Activated T-cell treated with anti-CD3 and anti-CD28 coated beads, Interleukin-2, amount 50 U/mL, for 72 hours (primary cell): Measurements from ENCODE around the gene SH2B3. TPM values are rescaled to one million over a fixed set of nuclear protein-coding genes. Genes with fewer than 3 reads are reported as not detected.

Experiments used
- ATAC-seq, 2 donors: fragments of 150-1000 bp; cut with Tn5 transposase; replicated peaks in 1 of 2; 2 replicates each; pipeline ENCODE4 v1.10.0; 2021; ENCODE audit warnings: moderate library complexity in 2 of 2, mild to moderate bottlenecking in 1 of 2
- DNase-seq, 2 donors: peaks; one replicate each; pipeline ENCODE4 v3.0.0; 2021 to 2022; ENCODE audit warnings: mixed read lengths in 1 of 2
- H3K27ac Mint-ChIP-seq: one replicate; pipeline ENCODE4 v1.8.0; 2022; ENCODE audit warnings: mild to moderate bottlenecking, moderate library complexity, mixed read lengths
- H3K27me3 Mint-ChIP-seq: one replicate; pipeline ENCODE4 v1.8.0; 2022; ENCODE audit warnings: low read depth, mixed read lengths
- H3K36me3 Mint-ChIP-seq, 2 donors: one replicate each; pipeline ENCODE4 v1.8.0; 2022; ENCODE audit warnings: mixed read lengths in 2 of 2, mild to moderate bottlenecking in 1 of 2; ENCODE audit not compliant: insufficient read depth in 2 of 2
- H3K4me1 Mint-ChIP-seq: one replicate; pipeline ENCODE4 v1.8.0; 2022; ENCODE audit warnings: low read depth, mixed read lengths
- H3K4me3 Mint-ChIP-seq, 2 donors: one replicate each; pipeline ENCODE4 v1.8.0; 2022; ENCODE audit warnings: mild to moderate bottlenecking in 2 of 2, mixed read lengths in 2 of 2, moderate library complexity in 2 of 2
- H3K9me3 Mint-ChIP-seq, 2 donors: one replicate each; pipeline ENCODE4 v1.8.0; 2022; ENCODE audit warnings: mixed read lengths in 2 of 2
- total RNA-seq, 2 donors: library from RNA; stranded (reverse); gene quantifications; one replicate each; pipeline ENCODE4 v1.2.3, GENCODE V29; 2022

The SH2B3 gene
- total RNA-seq, 2 donors from 2014 or later, result 33.3 to 37.4 TPM

- Mint-ChIP-seq H3K9me3 (no peaks in the 10 kb centered on the region), H3K27ac (peak overlapping the region; percentile 44), H3K36me3 (peaks cover 13 to 39% of the 10 kb centered on the region in 2 donors), H3K4me3 (no peak overlapping the region), H3K27me3 (no peaks in the 10 kb centered on the region), H3K4me1 (peaks cover 62% of the 10 kb centered on the region)
- no peak for DNase-seq
- no peak for ATAC-seq
These were observed 42.6 kb downstream of the SH2B3 start for GRCh38 chr12:111448266-111448830.

GRCh38 chr12:111448846-111449790 is 43.4 kb downstream of the SH2B3 start:
- peaks cover 55% of the 10 kb centered on the region for H3K4me1 Mint-ChIP-seq

GRCh38 chr12:111450676-111451075 is 45.0 kb downstream of the SH2B3 start:
- H3K27ac Mint-ChIP-seq, result no peak overlapping the region
- peaks cover 13 to 39% of the 10 kb centered on the region in 2 donors for H3K36me3 Mint-ChIP-seq
- DNase-seq (no peak), ATAC-seq (no peak)
- H3K27me3 Mint-ChIP-seq, result no peaks in the 10 kb centered on the region
- peaks cover 39% of the 10 kb centered on the region for H3K4me1 Mint-ChIP-seq
- no peaks in the 10 kb centered on the region for H3K9me3 Mint-ChIP-seq
- H3K4me3 Mint-ChIP-seq, result no peak overlapping the region

More at GRCh38 chr12:111448846-111449790, 43.4 kb downstream of the SH2B3 start:
- Mint-ChIP-seq H3K27me3 (no peaks in the 10 kb centered on the region), H3K9me3 (no peaks in the 10 kb centered on the region), H3K36me3 (peaks cover 13 to 37% of the 10 kb centered on the region in 2 donors), H3K27ac (peak overlapping the region; percentile 68), H3K4me3 (no peak overlapping the region)
- ATAC-seq (no peak), DNase-seq (no peak)

- no peak for DNase-seq
- Mint-ChIP-seq H3K4me3 (no peak overlapping the region), H3K9me3 (no peaks in the 10 kb centered on the region), H3K4me1 (peaks cover 33% of the 10 kb centered on the region), H3K36me3 (peaks cover 13 to 42% of the 10 kb centered on the region in 2 donors), H3K27me3 (no peaks in the 10 kb centered on the region), H3K27ac (no peak overlapping the region)
- no peak for ATAC-seq
These were observed 45.5 kb downstream of the SH2B3 start for GRCh38 chr12:111451232-111451631.

GRCh38 chr12:111451649-111452129 is 46.0 kb downstream of the SH2B3 start:
- no peak for DNase-seq

GRCh38 chr12:111453071-111453989 is 47.6 kb downstream of the SH2B3 start:
- Mint-ChIP-seq H3K27me3 (no peaks in the 10 kb centered on the region), H3K4me3 (no peak overlapping the region), H3K36me3 (peaks cover 4 to 31% of the 10 kb centered on the region in 2 donors), H3K9me3 (no peaks in the 10 kb centered on the region), H3K4me1 (peaks cover 27% of the 10 kb centered on the region), H3K27ac (no peak overlapping the region)
- DNase-seq (no peak), ATAC-seq (no peak)

More at GRCh38 chr12:111451649-111452129, 46.0 kb downstream of the SH2B3 start:
- peaks cover 9 to 37% of the 10 kb centered on the region in 2 donors for H3K36me3 Mint-ChIP-seq
- H3K9me3 Mint-ChIP-seq, result no peaks in the 10 kb centered on the region
- peak overlapping the region; percentile 1 for H3K27ac Mint-ChIP-seq
- peaks cover 29% of the 10 kb centered on the region for H3K4me1 Mint-ChIP-seq
- ATAC-seq, result peak in 1 of 2 donors; percentile 21
- H3K4me3 Mint-ChIP-seq, result no peak overlapping the region
- no peaks in the 10 kb centered on the region for H3K27me3 Mint-ChIP-seq

GRCh38 chr12:111454311-111454710 is 48.6 kb downstream of the SH2B3 start:
- H3K27ac Mint-ChIP-seq, result no peak overlapping the region
- H3K9me3 Mint-ChIP-seq, result no peaks in the 10 kb centered on the region
- no peak overlapping the region for H3K4me3 Mint-ChIP-seq
- ATAC-seq, result no peak
- H3K4me1 Mint-ChIP-seq, result peaks cover 20% of the 10 kb centered on the region
- H3K36me3 Mint-ChIP-seq, result peaks cover 4 to 23% of the 10 kb centered on the region in 2 donors
- DNase-seq, result no peak
- no peaks in the 10 kb centered on the region for H3K27me3 Mint-ChIP-seq

- Mint-ChIP-seq H3K9me3 (no peaks in the 10 kb centered on the region), H3K27ac (peak overlapping the region; percentile 20), H3K27me3 (no peaks in the 10 kb centered on the region), H3K4me1 (peaks cover 16% of the 10 kb centered on the region), H3K36me3 (peaks cover 4 to 22% of the 10 kb centered on the region in 2 donors), H3K4me3 (no peak overlapping the region)
- ATAC-seq, result peak in 1 of 2 donors; percentile 27
- no peak for DNase-seq
These were observed 49.2 kb downstream of the SH2B3 start for GRCh38 chr12:111454716-111455447.

GRCh38 chr12:111455448-111456320 is 50.0 kb downstream of the SH2B3 start:
- Mint-ChIP-seq H3K27ac (peak overlapping the region; percentile 20), H3K4me3 (no peak overlapping the region), H3K9me3 (no peaks in the 10 kb centered on the region), H3K36me3 (peaks cover 4 to 14% of the 10 kb centered on the region in 2 donors), H3K27me3 (no peaks in the 10 kb centered on the region), H3K4me1 (peaks cover 10% of the 10 kb centered on the region)
- DNase-seq, result no peak
- no peak for ATAC-seq

- no peak for DNase-seq
- H3K27ac Mint-ChIP-seq, result no peak overlapping the region
- no peaks in the 10 kb centered on the region for H3K4me1 Mint-ChIP-seq
- H3K9me3 Mint-ChIP-seq, result no peaks in the 10 kb centered on the region
- H3K36me3 Mint-ChIP-seq, result peaks cover 0 to 10% of the 10 kb centered on the region in 2 donors
- H3K4me3 Mint-ChIP-seq, result no peak overlapping the region
- H3K27me3 Mint-ChIP-seq, result no peaks in the 10 kb centered on the region
- ATAC-seq, result no peak
These were observed 51.3 kb downstream of the SH2B3 start for GRCh38 chr12:111457071-111457470.

- Mint-ChIP-seq H3K4me1 (no peaks in the 10 kb centered on the region), H3K9me3 (no peaks in the 10 kb centered on the region), H3K27me3 (no peaks in the 10 kb centered on the region), H3K4me3 (no peak overlapping the region), H3K27ac (no peak overlapping the region), H3K36me3 (peaks cover 0 to 10% of the 10 kb centered on the region in 2 donors)
- ATAC-seq (no peak), DNase-seq (no peak)
These were observed 51.9 kb downstream of the SH2B3 start for GRCh38 chr12:111457577-111457976.
